DOHH2 (cell line): ENCODE measurements around the gene NPNT.

Experiments
- H3F3A ChIP-seq: fragments of 200-600 bp; sonication (generic), shearing (Covaris generic); 2 replicates; pipeline ENCODE4 v1.6.0; 2016; ENCODE audit warnings: antibody characterized with exemption, mild to moderate bottlenecking; ENCODE audit not compliant: control insufficient read depth, insufficient read depth
- H3K27ac ChIP-seq: fragments of 200-600 bp; sonication (generic); 2 replicates; pipeline ENCODE4 v1.5.1; 2014; ENCODE audit warnings: low read depth, mild to moderate bottlenecking, low read length, moderate library complexity
- H3K27me3 ChIP-seq: fragments of 200-600 bp; sonication (generic); 2 replicates; pipeline ENCODE4 v1.6.1; 2014; ENCODE audit warnings: mild to moderate bottlenecking, low read length, mixed read lengths; ENCODE audit not compliant: control insufficient read depth
- H3K36me3 ChIP-seq: fragments of 200-600 bp; sonication (generic); 2 replicates; pipeline ENCODE4 v1.6.1; 2014; ENCODE audit warnings: mild to moderate bottlenecking, low read length, moderate library complexity, mixed read lengths; ENCODE audit not compliant: control insufficient read depth
- H3K4me1 ChIP-seq: fragments of 200-600 bp; sonication (generic); 2 replicates; pipeline ENCODE4 v1.6.1; 2014; ENCODE audit warnings: mild to moderate bottlenecking, low read length, mixed read lengths; ENCODE audit not compliant: control insufficient read depth
- H3K4me2 ChIP-seq: fragments of 200-600 bp; sonication (generic); 2 replicates; pipeline ENCODE4 v1.6.0; 2014; ENCODE audit warnings: mild to moderate bottlenecking, low read length, moderate library complexity
- H3K4me3 ChIP-seq: fragments of 200-600 bp; sonication (generic); 2 replicates; pipeline ENCODE4 v1.5.1; 2014; ENCODE audit warnings: mild to moderate bottlenecking, low read length, mixed read lengths
- H3K79me2 ChIP-seq: fragments of 200-600 bp; sonication (generic); 2 replicates; pipeline ENCODE4 v1.6.1; 2014; ENCODE audit warnings: mild to moderate bottlenecking, low read length, mixed read lengths; ENCODE audit not compliant: control insufficient read depth
- H3K9me2 ChIP-seq: fragments of 200-600 bp; sonication (generic); replicated peaks from 2 replicates; pipeline ENCODE4 v1.6.1; 2014; ENCODE audit warnings: mild to moderate bottlenecking, low read length, mixed read lengths; ENCODE audit not compliant: control insufficient read depth
- H3K9me3 ChIP-seq: fragments of 200-600 bp; sonication (generic); 2 replicates; pipeline ENCODE4 v1.6.1; 2014; ENCODE audit warnings: antibody characterized with exemption, low read length, mixed read lengths; ENCODE audit not compliant: control insufficient read depth, insufficient read depth
- H4K20me1 ChIP-seq: fragments of 200-600 bp; sonication (generic); 2 replicates; pipeline ENCODE4 v1.6.0; 2014; ENCODE audit warnings: low read depth, mild to moderate bottlenecking, antibody characterized with exemption, low read length, moderate library complexity; ENCODE audit not compliant: control insufficient read depth, insufficient read depth
- EZH2phosphoT487 ChIP-seq: fragments of 200-600 bp; sonication (generic); IDR thresholded peaks from 2 replicates; pipeline ENCODE4 v1.6.1; 2017; ENCODE audit warnings: borderline replicate concordance, mild to moderate bottlenecking, antibody characterized with exemption, low read length, moderate library complexity, mixed read lengths
- TF ChIP-seq, protein P1 (sequence below): fragments of 200-600 bp; sonication (generic); IDR thresholded peaks from one replicate; pipeline ENCODE4 v1.5.1; 2014; ENCODE audit warnings: antibody characterized with exemption, mild to moderate bottlenecking, low read depth, low read length; ENCODE audit not compliant: poor library complexity, severe bottlenecking

NPNT gene

DNA sequence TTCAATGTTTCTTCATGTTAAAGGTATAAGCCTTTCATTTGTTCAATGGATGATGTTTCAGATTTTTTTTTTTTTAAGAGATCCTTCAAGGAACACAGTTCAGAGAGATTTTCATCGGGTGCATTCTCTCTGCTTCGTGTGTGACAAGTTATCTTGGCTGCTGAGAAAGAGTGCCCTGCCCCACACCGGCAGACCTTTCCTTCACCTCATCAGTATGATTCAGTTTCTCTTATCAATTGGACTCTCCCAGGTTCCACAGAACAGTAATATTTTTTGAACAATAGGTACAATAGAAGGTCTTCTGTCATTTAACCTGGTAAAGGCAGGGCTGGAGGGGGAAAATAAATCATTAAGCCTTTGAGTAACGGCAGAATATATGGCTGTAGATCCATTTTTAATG, 75.8 kb downstream of the NPNT start:
- Histone ChIP-seq H3K9me3 (no peaks in the 10 kb centered on the region), H3K4me2 (no peak overlapping the region), H3K36me3 (no peaks in the 10 kb centered on the region), H3K79me2 (no peaks in the 10 kb centered on the region), H3K27me3 (no peaks in the 10 kb centered on the region; the same call in 1 of the 2 replicates), H3K4me3 (no peak overlapping the region), H3K9me2 (no peaks in the 10 kb centered on the region), H3K4me1 (no peaks in the 10 kb centered on the region), H3K27ac (no peak overlapping the region), H4K20me1 (no peaks in the 10 kb centered on the region), H3F3A (no peaks in the 10 kb centered on the region)
- no peak for TF ChIP-seq EZH2phosphoT487
- TF ChIP-seq, protein P1, sequence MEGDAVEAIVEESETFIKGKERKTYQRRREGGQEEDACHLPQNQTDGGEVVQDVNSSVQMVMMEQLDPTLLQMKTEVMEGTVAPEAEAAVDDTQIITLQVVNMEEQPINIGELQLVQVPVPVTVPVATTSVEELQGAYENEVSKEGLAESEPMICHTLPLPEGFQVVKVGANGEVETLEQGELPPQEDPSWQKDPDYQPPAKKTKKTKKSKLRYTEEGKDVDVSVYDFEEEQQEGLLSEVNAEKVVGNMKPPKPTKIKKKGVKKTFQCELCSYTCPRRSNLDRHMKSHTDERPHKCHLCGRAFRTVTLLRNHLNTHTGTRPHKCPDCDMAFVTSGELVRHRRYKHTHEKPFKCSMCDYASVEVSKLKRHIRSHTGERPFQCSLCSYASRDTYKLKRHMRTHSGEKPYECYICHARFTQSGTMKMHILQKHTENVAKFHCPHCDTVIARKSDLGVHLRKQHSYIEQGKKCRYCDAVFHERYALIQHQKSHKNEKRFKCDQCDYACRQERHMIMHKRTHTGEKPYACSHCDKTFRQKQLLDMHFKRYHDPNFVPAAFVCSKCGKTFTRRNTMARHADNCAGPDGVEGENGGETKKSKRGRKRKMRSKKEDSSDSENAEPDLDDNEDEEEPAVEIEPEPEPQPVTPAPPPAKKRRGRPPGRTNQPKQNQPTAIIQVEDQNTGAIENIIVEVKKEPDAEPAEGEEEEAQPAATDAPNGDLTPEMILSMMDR = no peak

DNA sequence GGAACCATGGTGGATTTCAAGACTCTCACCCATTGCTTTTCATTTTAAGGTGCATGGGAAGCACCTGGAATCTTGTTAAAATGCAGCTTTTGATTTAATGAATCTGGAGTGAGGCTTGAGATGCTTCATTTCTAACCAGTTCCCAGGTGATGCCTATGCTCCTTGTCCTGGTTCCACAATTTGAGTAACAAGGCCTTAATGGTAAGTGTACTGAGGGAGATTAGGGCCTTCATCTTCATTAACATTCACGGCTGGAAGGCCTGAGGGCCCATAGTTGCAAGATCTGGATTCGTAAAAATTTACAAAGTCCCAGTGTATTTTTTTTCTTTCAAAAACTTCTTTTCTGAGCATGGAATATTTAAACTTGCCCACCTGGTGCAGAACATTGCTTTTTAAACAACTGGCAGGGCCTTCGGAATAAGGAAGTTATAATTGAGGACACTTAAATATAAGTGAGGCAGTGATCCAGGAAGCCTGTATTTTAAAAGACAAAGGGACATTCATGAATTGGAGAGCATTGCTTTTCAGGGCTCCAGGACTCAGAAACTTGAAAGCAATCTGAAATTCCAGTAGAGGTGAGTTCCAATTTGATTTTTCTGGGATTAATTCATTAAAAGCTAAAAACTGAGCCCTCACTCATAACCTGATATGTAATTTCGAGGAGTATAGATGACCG, 77.8 kb downstream of the NPNT start:
- TF ChIP-seq EZH2phosphoT487 = no peak
- TF ChIP-seq, protein P1 = no peak
- H3K4me3 ChIP-seq = no peak overlapping the region

DNA sequence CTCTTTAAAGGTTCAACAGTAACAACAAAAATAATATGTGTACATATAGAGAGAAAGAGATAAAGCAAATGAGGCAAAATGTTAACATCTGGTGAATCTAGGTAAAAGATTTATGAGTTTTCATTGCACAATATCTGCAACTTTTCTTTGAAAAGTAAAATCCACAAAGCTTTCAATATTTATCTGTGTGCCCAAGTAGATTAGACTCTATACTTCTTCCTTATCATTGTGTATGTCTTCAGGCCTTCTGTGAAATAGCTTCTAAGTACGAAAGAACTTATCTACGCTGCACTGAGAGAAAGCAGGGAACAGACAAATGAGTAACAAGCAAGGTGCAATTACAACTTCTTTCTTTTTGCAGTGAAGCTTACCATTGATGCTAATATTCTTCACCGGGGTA, 81.6 kb downstream of the NPNT start:
- Histone ChIP-seq H4K20me1 (no peaks in the 10 kb centered on the region), H3K9me3 (no peaks in the 10 kb centered on the region), H3K4me3 (no peak overlapping the region), H3K27ac (no peak overlapping the region), H3F3A (no peaks in the 10 kb centered on the region), H3K4me1 (no peaks in the 10 kb centered on the region), H3K9me2 (no peaks in the 10 kb centered on the region), H3K79me2 (no peaks in the 10 kb centered on the region), H3K36me3 (no peaks in the 10 kb centered on the region), H3K4me2 (no peak overlapping the region), H3K27me3 (no peaks in the 10 kb centered on the region)
- TF ChIP-seq EZH2phosphoT487 = no peak
- TF ChIP-seq, protein P1 = no peak

More for the DNA sequence above, 77.8 kb downstream of the NPNT start:
- Histone ChIP-seq H3K4me2 (no peak overlapping the region), H3K79me2 (no peaks in the 10 kb centered on the region), H3K27me3 (no peaks in the 10 kb centered on the region; the same call in 1 of the 2 replicates), H4K20me1 (no peaks in the 10 kb centered on the region), H3K4me1 (no peaks in the 10 kb centered on the region), H3K36me3 (no peaks in the 10 kb centered on the region), H3K9me2 (no peaks in the 10 kb centered on the region), H3K27ac (no peak overlapping the region), H3K9me3 (no peaks in the 10 kb centered on the region), H3F3A (no peaks in the 10 kb centered on the region)
